H1 (cell line): ENCODE measurements around the gene RASA1. TPM values are rescaled to one million over a fixed set of nuclear protein-coding genes. Genes with fewer than 3 reads are reported as not detected.

Experiments used
- CTCF ChIA-PET: fragments of 300-600 bp; sonication (Branson Sonifier 250); formaldehyde crosslinking; loops from one replicate; lab custom pipeline; 2021; ENCODE audit not compliant: partially characterized antibody; lab: Charles Lee
- POLR2A ChIA-PET: fragments of 300-600 bp; sonication (Branson Sonifier 250); formaldehyde crosslinking; loops from one replicate; lab custom pipeline; 2021; ENCODE audit warnings: inconsistent platforms; ENCODE audit not compliant: partially characterized antibody; lab: Charles Lee
- DNase-seq, 2 experiments: peaks; one replicate each; pipeline versions ENCODE4 v3.0.0 to v3.0.0-alpha.2; 2010 to 2022; ENCODE audit warnings: low spot score in 2 of 2, low read depth in 1 of 2, mixed read lengths in 1 of 2
- FAIRE-seq: peaks from 2 replicates; lab custom pipeline; 2011; peaks lifted over from hg19 to GRCh38; lab: Jason Lieb, UNC
- H2AFZ ChIP-seq: 2 replicates; pipeline ENCODE4 v1.8.1; 2012; ENCODE audit warnings: low read length, inconsistent platforms
- H2AK5ac ChIP-seq: 2 replicates; pipeline ENCODE4 v1.6.1; 2013; ENCODE audit warnings: low read depth, low read length
- H2BK120ac ChIP-seq: replicated peaks from 2 replicates; pipeline ENCODE3; 2013; ENCODE audit warnings: low read depth, low read length, inconsistent platforms
- H2BK12ac ChIP-seq: 2 replicates; pipeline ENCODE4 v1.6.1; 2013; ENCODE audit warnings: low read depth, low read length
- H2BK15ac ChIP-seq: 2 replicates; pipeline ENCODE4 v1.6.1; 2013; ENCODE audit warnings: low read length
- H2BK20ac ChIP-seq: 2 replicates; pipeline ENCODE4 v1.6.1; 2013; ENCODE audit warnings: low read length
- H2BK5ac ChIP-seq: 2 replicates; pipeline ENCODE4 v1.6.1; 2013; ENCODE audit warnings: low read depth, low read length
- H3K14ac ChIP-seq: 2 replicates; pipeline ENCODE4 v1.6.1; 2013; ENCODE audit warnings: inconsistent platforms; ENCODE audit not compliant: insufficient read length
- H3K18ac ChIP-seq: 2 replicates; pipeline ENCODE4 v1.6.1; 2013; ENCODE audit warnings: low read length; ENCODE audit errors: extremely low read depth
- H3K23ac ChIP-seq: 2 replicates; pipeline ENCODE4 v1.6.1; 2013; ENCODE audit warnings: inconsistent platforms; ENCODE audit not compliant: insufficient read length
- H3K23me2 ChIP-seq: 2 replicates; pipeline ENCODE4 v1.6.1; 2013; ENCODE audit warnings: low read depth, low read length
- H3K27ac ChIP-seq: 2 replicates; pipeline ENCODE4 v1.6.1; 2011; ENCODE audit warnings: low read depth, low read length, inconsistent platforms
- H3K27me3 ChIP-seq, 4 experiments: replicated peaks in 1 of 4; 1 replicate in 1 of 4; 2 replicates in 3 of 4; pipeline versions ENCODE4 v1.6.1 to v1.8.1; 2011 to 2013; ENCODE audit warnings: low read length in 3 of 4, mild to moderate bottlenecking in 3 of 4, inconsistent platforms in 2 of 4, mixed read lengths in 2 of 4, moderate library complexity in 1 of 4; ENCODE audit not compliant: control insufficient read depth in 3 of 4, insufficient read depth in 3 of 4; ENCODE audit errors: extremely low read depth in 1 of 4
- H3K36me3 ChIP-seq, 4 experiments: 2 replicates each; pipeline versions ENCODE4 v1.6.1 to v1.8.1; 2011 to 2013; ENCODE audit warnings: mild to moderate bottlenecking in 4 of 4, low read length in 3 of 4, moderate library complexity in 2 of 4, control low read depth in 1 of 4, inconsistent platforms in 1 of 4; ENCODE audit not compliant: insufficient read depth in 4 of 4, control insufficient read depth in 2 of 4
- H3K4ac ChIP-seq: replicated peaks from 2 replicates; pipeline ENCODE3; 2013; ENCODE audit warnings: low read length, low read depth, mixed read lengths, inconsistent platforms; ENCODE audit not compliant: insufficient read length
- H3K4me1 ChIP-seq, 4 experiments: replicated peaks in 1 of 4; 1 replicate in 1 of 4; 2 replicates in 3 of 4; pipeline versions ENCODE4 v1.6.1 to v1.8.1; 2011 to 2013; ENCODE audit warnings: low read length in 3 of 4, inconsistent platforms in 2 of 4, mixed read lengths in 1 of 4; ENCODE audit not compliant: insufficient read depth in 4 of 4, control insufficient read depth in 3 of 4
- H3K4me2 ChIP-seq, 2 experiments: 2 replicates each; pipeline versions ENCODE4 v1.6.1 to v1.8.1; 2011 to 2013; ENCODE audit warnings: low read depth in 2 of 2, low read length in 2 of 2, control low read depth in 1 of 2, inconsistent platforms in 1 of 2, mild to moderate bottlenecking in 1 of 2; ENCODE audit not compliant: insufficient read depth in 1 of 2
- H3K4me3 ChIP-seq, 4 experiments: fragments of 200-600, 300-600 bp in 1 of 4; sonication (generic), shearing (Covaris generic), sonication (Bioruptor Twin) in 1 of 4; 2 replicates each; pipeline versions ENCODE4 v1.5.1 to v1.8.1; 2011 to 2016; ENCODE audit warnings: low read length in 4 of 4, low read depth in 3 of 4, control low read depth in 2 of 4, inconsistent platforms in 2 of 4, mild to moderate bottlenecking in 2 of 4, mixed read lengths in 1 of 4, moderate library complexity in 1 of 4; ENCODE audit not compliant: insufficient read depth in 2 of 4; ENCODE audit errors: extremely low read depth in 1 of 4
- H3K56ac ChIP-seq: replicated peaks from 2 replicates; pipeline ENCODE3; 2013; ENCODE audit warnings: low read depth, mild to moderate bottlenecking, mixed read lengths, low read length, inconsistent platforms; ENCODE audit not compliant: insufficient read length
- H3K79me1 ChIP-seq: 2 replicates; pipeline ENCODE4 v1.6.1; 2013; ENCODE audit warnings: low read depth, low read length, control low read depth
- H3K79me2 ChIP-seq, 2 experiments: 2 replicates each; pipeline versions ENCODE4 v1.6.1 to v1.8.1; 2012 to 2013; ENCODE audit warnings: low read length in 2 of 2, mild to moderate bottlenecking in 2 of 2, inconsistent platforms in 1 of 2; ENCODE audit not compliant: insufficient read depth in 2 of 2, control insufficient read depth in 1 of 2
- H3K9ac ChIP-seq, 4 experiments: replicated peaks in 1 of 4; 1 replicate in 1 of 4; 2 replicates in 3 of 4; pipeline versions ENCODE4 v1.6.1 to v1.8.1; 2011 to 2013; ENCODE audit warnings: low read depth in 3 of 4, low read length in 3 of 4, control low read depth in 2 of 4, mild to moderate bottlenecking in 2 of 4, moderate library complexity in 2 of 4, inconsistent platforms in 1 of 4; ENCODE audit errors: extremely low read depth in 1 of 4
- H3K9me3 ChIP-seq, 2 experiments: 2 replicates each; pipeline versions ENCODE4 v1.6.1 to v1.8.1; 2012 to 2013; ENCODE audit warnings: mild to moderate bottlenecking in 2 of 2, moderate library complexity in 2 of 2, control low read depth in 1 of 2, inconsistent platforms in 1 of 2, low read depth in 1 of 2, low read length in 1 of 2, mixed read lengths in 1 of 2; ENCODE audit not compliant: insufficient read depth in 2 of 2
- H4K20me1 ChIP-seq, 2 experiments: replicated peaks in 1 of 2; 2 replicates each; pipeline versions ENCODE3 to v1.8.1; 2011 to 2013; ENCODE audit warnings: inconsistent platforms in 2 of 2, low read length in 2 of 2, mild to moderate bottlenecking in 1 of 2; ENCODE audit not compliant: insufficient read depth in 2 of 2, control insufficient read depth in 1 of 2
- H4K5ac ChIP-seq: 2 replicates; pipeline ENCODE4 v1.6.1; 2013; ENCODE audit warnings: low read length, low read depth, mixed read lengths, inconsistent platforms; ENCODE audit not compliant: insufficient read length
- H4K8ac ChIP-seq: 2 replicates; pipeline ENCODE4 v1.8.0; 2013; ENCODE audit warnings: mild to moderate bottlenecking, moderate library complexity, low read length, inconsistent platforms; ENCODE audit not compliant: insufficient read depth; ENCODE audit errors: extremely low read depth
- H4K91ac ChIP-seq: replicated peaks from 2 replicates; pipeline ENCODE3; 2013; ENCODE audit warnings: low read length, mixed read lengths, inconsistent platforms; ENCODE audit not compliant: insufficient read length
- BACH1 ChIP-seq: IDR thresholded peaks from 2 replicates; pipeline ENCODE4 v1.6.1; 2012; ENCODE audit warnings: low read length, improper control_type of control experiment
- CEBPB ChIP-seq: IDR thresholded peaks from 2 replicates; pipeline ENCODE4 v1.6.1; 2012; ENCODE audit warnings: low read depth, low read length
- CTBP2 ChIP-seq: IDR thresholded peaks from 2 replicates; pipeline ENCODE4 v1.7.0; 2011; ENCODE audit warnings: borderline replicate concordance, mild to moderate bottlenecking, moderate library complexity, mixed read lengths, low read length; ENCODE audit not compliant: insufficient read depth, insufficient read length
- GABPA ChIP-seq: IDR thresholded peaks from 2 replicates; pipeline ENCODE4 v1.6.1; 2011; ENCODE audit warnings: mild to moderate bottlenecking, low read length, moderate library complexity, borderline replicate concordance; ENCODE audit not compliant: insufficient read depth
- HDAC2 ChIP-seq, 2 experiments: fragments of 300-600 bp in 1 of 2; sonication (generic) in 1 of 2; IDR thresholded peaks; 2 replicates each; pipeline ENCODE4 v1.6.1; 2011 to 2012; ENCODE audit warnings: low read depth in 2 of 2, low read length in 2 of 2, mild to moderate bottlenecking in 2 of 2, moderate library complexity in 2 of 2, borderline replicate concordance in 1 of 2, inconsistent platforms in 1 of 2
- HDAC6 ChIP-seq: IDR thresholded peaks from one replicate; pipeline ENCODE4 v1.7.1; 2012; ENCODE audit warnings: low read depth, mild to moderate bottlenecking, inconsistent platforms, low read length, moderate library complexity
- SAP30 ChIP-seq: fragments of 300-600 bp; sonication (generic); IDR thresholded peaks from 2 replicates; pipeline ENCODE4 v1.7.1; 2012; ENCODE audit warnings: low read length, moderate library complexity, mild to moderate bottlenecking, inconsistent platforms; ENCODE audit not compliant: insufficient read depth, insufficient replicate concordance
- SIRT6 ChIP-seq: IDR thresholded peaks from one replicate; pipeline ENCODE4 v1.7.1; 2012; ENCODE audit warnings: low read length, inconsistent platforms
- SP1 ChIP-seq: IDR thresholded peaks from 2 replicates; pipeline ENCODE4 v1.6.1; 2011; ENCODE audit warnings: low read depth, low read length
- SP2 ChIP-seq: IDR thresholded peaks from 2 replicates; pipeline ENCODE4 v1.6.1; 2012; ENCODE audit warnings: mild to moderate bottlenecking, low read length, inconsistent platforms
- SRF ChIP-seq: IDR thresholded peaks from 2 replicates; pipeline ENCODE4 v1.6.1; 2011; ENCODE audit warnings: mild to moderate bottlenecking, low read depth, low read length, moderate library complexity
- SUZ12 ChIP-seq: fragments of 200-600 bp; sonication (generic); IDR thresholded peaks from 2 replicates; pipeline ENCODE4 v1.6.1; 2012; ENCODE audit warnings: mild to moderate bottlenecking, inconsistent platforms, low read length, moderate library complexity, mixed read lengths
- TAF7 ChIP-seq: optimal IDR thresholded peaks from 2 replicates; pipeline ENCODE3; 2011; ENCODE audit warnings: low read depth, mild to moderate bottlenecking, inconsistent platforms, low read length, moderate library complexity, borderline replicate concordance
- TEAD4 ChIP-seq: IDR thresholded peaks from 2 replicates; pipeline ENCODE4 v1.6.1; 2012; ENCODE audit warnings: low read depth, low read length, inconsistent platforms, mixed read lengths
- WGBS, 2 experiments: shearing (Covaris generic) in 1 of 2; methylation state at CpG; one replicate each; pipeline versions ENCODE4 v1.1.6 to v1.1.7; 2013 to 2015; ENCODE audit warnings: low lambda C conversion rate in 2 of 2, mixed read lengths in 2 of 2, inconsistent platforms in 1 of 2, low coverage in 1 of 2, missing lambda C conversion rate in 1 of 2; ENCODE audit not compliant: insufficient replicate concordance in 2 of 2, insufficient coverage in 1 of 2, insufficient read length in 1 of 2; ENCODE audit errors: extremely low coverage in 1 of 2, missing lambda C conversion rate in 1 of 2; 5-methylcytosine and 5-hydroxymethylcytosine counted together
- polyA plus RNA-seq, 7 experiments: library from polyadenylated mRNA; depleted of rRNA in 3 of 7; stranded (reverse) in 5 of 7; unstranded in 2 of 7; fragments of >200 nt in 5 of 7; fragments of 200-250 nt in 2 of 7; gene quantifications; 1 replicate in 5 of 7; 2 replicates in 1 of 7; 4 replicates in 1 of 7; pipeline versions ENCODE4 v1.2.1 to v1.2.3, GENCODE V29; 2011 to 2013; ENCODE audit warnings: missing spikeins in 2 of 7, mixed read lengths in 2 of 7
- total RNA-seq: library from RNA; stranded (reverse); fragmentation: NEBNext Ultra II Directional; extraction: Animal tissue kit (Norgen Biotek cat#: 25700); gene quantifications from 2 replicates; pipeline ENCODE4 v1.2.1, GENCODE V29; 2021
- TF ChIP-seq, protein P1 (sequence below): IDR thresholded peaks from 2 replicates; pipeline ENCODE4 v1.6.1; 2012; ENCODE audit warnings: inconsistent platforms

The RASA1 gene
- total and polyA plus RNA-seq, 2 of the 8 experiments (the other 6 are each of a cell fraction or from before 2014, with no cell fraction given): 15.9 to 33.8 TPM

DNA sequence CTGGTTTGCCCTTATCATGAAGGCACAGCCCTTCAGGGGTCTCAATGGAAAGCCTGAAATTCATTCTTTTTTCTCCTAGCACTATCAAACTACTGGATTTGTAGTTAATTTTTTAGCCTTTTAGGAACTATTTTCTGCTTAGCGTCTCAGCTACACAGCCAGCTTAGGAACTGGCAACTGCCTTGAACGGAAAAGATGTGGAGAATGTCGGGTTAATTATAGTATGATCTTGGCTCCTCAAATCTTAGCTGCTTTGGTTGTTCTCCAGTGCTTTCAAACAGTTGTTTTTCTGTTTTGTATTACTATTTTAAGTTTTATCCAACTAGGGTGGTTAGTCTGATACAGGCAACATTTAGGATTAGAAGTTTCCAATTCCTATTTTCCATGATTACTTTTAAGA is 100.9 kb downstream of the RASA1 start:
- H2AFZ ChIP-seq: no peak overlapping the region
- H2AK5ac ChIP-seq: no peak overlapping the region
- no peak overlapping the region for H2BK20ac ChIP-seq
- H2BK15ac ChIP-seq: no peak overlapping the region
- no peak overlapping the region for H3K27ac ChIP-seq
- no peak overlapping the region for H3K9ac ChIP-seq
- H4K20me1 ChIP-seq: peaks cover 0 to 1% of the 10 kb centered on the region in 2 experiments
- POLR2A ChIA-PET: interaction anchor here (1.0 kb wide), 1 partner anchor 100 kb away, joined by 3 read pairs; no protein-coding TSS in a partner anchor
- no peaks in the 10 kb centered on the region for H3K4me1 ChIP-seq
- no peak overlapping the region for H2BK5ac ChIP-seq
- no peak overlapping the region for H2BK120ac ChIP-seq
- no peak overlapping the region for H4K8ac ChIP-seq
- no peaks in the 10 kb centered on the region for H3K23me2 ChIP-seq
- H4K91ac ChIP-seq: no peak overlapping the region
- FAIRE-seq (no peak), DNase-seq (no peak)
- no peaks in the 10 kb centered on the region for H3K27me3 ChIP-seq
- no peak overlapping the region for H3K14ac ChIP-seq
- H3K79me2 ChIP-seq: no peaks in the 10 kb centered on the region
- no peak overlapping the region for H3K4me3 ChIP-seq
- H3K56ac ChIP-seq: no peak overlapping the region
- H3K18ac ChIP-seq: no peak overlapping the region
- 88% methylated on average over 3 of the region's 3 CpGs; no CpG with 5 or more reads in 1 of the 2 experiments for WGBS, 2 experiments
- H3K9me3 ChIP-seq: no peaks in the 10 kb centered on the region
- H3K4me2 ChIP-seq: no peak overlapping the region
- H3K36me3 ChIP-seq: peaks cover 0 to 3% (median 1%) of the 10 kb centered on the region in 4 experiments; a peak in 2 of 8 replicates
- no peak overlapping the region for H2BK12ac ChIP-seq
- no peaks in the 10 kb centered on the region for H3K79me1 ChIP-seq
- no peak overlapping the region for H4K5ac ChIP-seq
- CTCF ChIA-PET: no interaction called here
- H3K23ac ChIP-seq: no peak overlapping the region
- H3K4ac ChIP-seq: no peak overlapping the region
- TF ChIP-seq TAF7 (no peak), SP2 (no peak), TEAD4 (no peak), BACH1 (no peak), GABPA (no peak), SRF (no peak), CTBP2 (no peak), SAP30 (no peak), HDAC2 (IDR thresholded peaks at IDR 0.05; ENCODE audit: borderline replicate concordance in 1 of 2, low read depth in 2 of 2, low read length in 2 of 2) (no peak), SUZ12 (no peak), SP1 (no peak), HDAC6 (no peak), CEBPB (no peak), SIRT6 (no peak)
- TF ChIP-seq, protein P1, sequence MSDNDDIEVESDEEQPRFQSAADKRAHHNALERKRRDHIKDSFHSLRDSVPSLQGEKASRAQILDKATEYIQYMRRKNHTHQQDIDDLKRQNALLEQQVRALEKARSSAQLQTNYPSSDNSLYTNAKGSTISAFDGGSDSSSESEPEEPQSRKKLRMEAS: no peak
